Loucy (cell line): Measurements from ENCODE around the gene MVP.

ENCODE experiments used
- H2AFZ ChIP-seq: fragments of 200-600 bp; sonication (generic); 2 replicates; pipeline ENCODE4 v1.6.0; 2016; ENCODE audit warnings: antibody characterized with exemption, mild to moderate bottlenecking, low read length, moderate library complexity
- H3F3A ChIP-seq: fragments of 200-600 bp; 2 replicates; pipeline ENCODE4 v1.6.0; 2016; ENCODE audit warnings: antibody characterized with exemption, low read depth, mild to moderate bottlenecking
- H3K27me3 ChIP-seq: fragments of 200-600 bp; sonication (generic); 2 replicates; pipeline ENCODE4 v1.6.1; 2014; ENCODE audit warnings: low read length, mild to moderate bottlenecking; ENCODE audit not compliant: insufficient read depth, poor library complexity, severe bottlenecking
- H3K36me3 ChIP-seq: fragments of 200-600 bp; sonication (generic); 2 replicates; pipeline ENCODE4 v1.6.1; 2016; ENCODE audit warnings: low read length; ENCODE audit not compliant: insufficient read depth
- H3K4me1 ChIP-seq: fragments of 200-600 bp; sonication (generic); 2 replicates; pipeline ENCODE4 v1.5.1; 2014; ENCODE audit warnings: low read length, mild to moderate bottlenecking; ENCODE audit not compliant: insufficient read depth, poor library complexity, severe bottlenecking
- H3K4me2 ChIP-seq: fragments of 200-600 bp; sonication (generic); 2 replicates; pipeline ENCODE4 v1.6.0; 2014; ENCODE audit warnings: antibody characterized with exemption, low read length, low read depth, mild to moderate bottlenecking; ENCODE audit not compliant: poor library complexity, severe bottlenecking
- H3K4me3 ChIP-seq: fragments of 200-600 bp; sonication (generic); 2 replicates; pipeline ENCODE4 v1.5.1; 2014; ENCODE audit warnings: low read length, mild to moderate bottlenecking, mixed read lengths; ENCODE audit not compliant: poor library complexity, severe bottlenecking
- H3K79me2 ChIP-seq: fragments of 200-600 bp; sonication (generic); 2 replicates; pipeline ENCODE4 v1.6.1; 2014; ENCODE audit warnings: low read length; ENCODE audit not compliant: insufficient read depth
- H3K9ac ChIP-seq: fragments of 200-600 bp; sonication (generic); 2 replicates; pipeline ENCODE4 v1.6.0; 2014; ENCODE audit warnings: mild to moderate bottlenecking, low read depth, low read length, moderate library complexity; ENCODE audit not compliant: poor library complexity, severe bottlenecking
- H3K9me2 ChIP-seq: fragments of 200-600 bp; sonication (generic); replicated peaks from 2 replicates; pipeline ENCODE4 v1.6.1; 2016; ENCODE audit warnings: low read depth, low read length, mixed read lengths
- H3K9me3 ChIP-seq: fragments of 200-600 bp; sonication (generic); 2 replicates; pipeline ENCODE4 v1.6.1; 2014; ENCODE audit warnings: mild to moderate bottlenecking, antibody characterized with exemption, low read length, low read depth; ENCODE audit not compliant: insufficient read depth
- H4K20me1 ChIP-seq: fragments of 200-600 bp; sonication (generic); 2 replicates; pipeline ENCODE4 v1.6.0; 2014; ENCODE audit warnings: antibody characterized with exemption, low read length, mild to moderate bottlenecking; ENCODE audit not compliant: insufficient read depth, poor library complexity, severe bottlenecking
- EZH2phosphoT487 ChIP-seq: fragments of 200-600 bp; IDR thresholded peaks from 2 replicates; pipeline ENCODE4 v1.6.1; 2018; ENCODE audit warnings: antibody characterized with exemption, mild to moderate bottlenecking, moderate library complexity, borderline replicate concordance
- TF ChIP-seq, protein P1 (sequence below): fragments of 200-600 bp; sonication (generic); conservative IDR thresholded peaks from 2 replicates; pipeline ENCODE4 v1.5.1; 2014; ENCODE audit warnings: mild to moderate bottlenecking, antibody characterized with exemption, low read length

Gene MVP

DNA sequence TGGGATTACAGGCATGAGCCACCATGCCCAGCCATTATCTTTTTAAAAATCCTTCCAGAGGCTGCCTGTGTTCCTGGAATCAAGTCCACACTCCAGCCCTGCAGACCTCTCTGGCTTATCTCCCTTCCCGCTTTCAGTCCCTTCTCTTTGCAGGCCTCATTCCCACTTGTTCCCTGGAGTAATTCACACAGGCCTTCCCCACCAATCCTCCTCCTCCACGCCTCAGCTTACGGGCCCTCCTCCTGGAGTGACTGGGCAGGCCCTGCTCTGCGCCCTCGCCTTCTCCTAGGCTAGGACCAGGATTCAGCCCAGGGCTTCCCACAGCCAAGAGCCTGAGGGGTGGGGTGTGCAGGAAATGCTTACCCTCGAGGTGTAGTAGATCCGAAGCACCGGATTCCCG is 40.0 kb downstream of the MVP start:
- Histone ChIP-seq H3F3A (no peaks in the 10 kb centered on the region), H3K4me1 (peaks cover 13% of the 10 kb centered on the region), H3K4me2 (peak overlapping the region; percentile 97), H4K20me1 (peaks cover 6% of the 10 kb centered on the region), H3K9me3 (no peaks in the 10 kb centered on the region), H3K9ac (no peak overlapping the region), H3K79me2 (peaks cover 23% of the 10 kb centered on the region), H3K4me3 (no peak overlapping the region), H3K9me2 (no peaks in the 10 kb centered on the region), H3K27me3 (no peaks in the 10 kb centered on the region), H3K36me3 (no peaks in the 10 kb centered on the region; the same call in 1 of the 2 replicates), H2AFZ (no peak overlapping the region)
- TF ChIP-seq, protein P1, sequence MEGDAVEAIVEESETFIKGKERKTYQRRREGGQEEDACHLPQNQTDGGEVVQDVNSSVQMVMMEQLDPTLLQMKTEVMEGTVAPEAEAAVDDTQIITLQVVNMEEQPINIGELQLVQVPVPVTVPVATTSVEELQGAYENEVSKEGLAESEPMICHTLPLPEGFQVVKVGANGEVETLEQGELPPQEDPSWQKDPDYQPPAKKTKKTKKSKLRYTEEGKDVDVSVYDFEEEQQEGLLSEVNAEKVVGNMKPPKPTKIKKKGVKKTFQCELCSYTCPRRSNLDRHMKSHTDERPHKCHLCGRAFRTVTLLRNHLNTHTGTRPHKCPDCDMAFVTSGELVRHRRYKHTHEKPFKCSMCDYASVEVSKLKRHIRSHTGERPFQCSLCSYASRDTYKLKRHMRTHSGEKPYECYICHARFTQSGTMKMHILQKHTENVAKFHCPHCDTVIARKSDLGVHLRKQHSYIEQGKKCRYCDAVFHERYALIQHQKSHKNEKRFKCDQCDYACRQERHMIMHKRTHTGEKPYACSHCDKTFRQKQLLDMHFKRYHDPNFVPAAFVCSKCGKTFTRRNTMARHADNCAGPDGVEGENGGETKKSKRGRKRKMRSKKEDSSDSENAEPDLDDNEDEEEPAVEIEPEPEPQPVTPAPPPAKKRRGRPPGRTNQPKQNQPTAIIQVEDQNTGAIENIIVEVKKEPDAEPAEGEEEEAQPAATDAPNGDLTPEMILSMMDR: no peak
- no peak for TF ChIP-seq EZH2phosphoT487

DNA sequence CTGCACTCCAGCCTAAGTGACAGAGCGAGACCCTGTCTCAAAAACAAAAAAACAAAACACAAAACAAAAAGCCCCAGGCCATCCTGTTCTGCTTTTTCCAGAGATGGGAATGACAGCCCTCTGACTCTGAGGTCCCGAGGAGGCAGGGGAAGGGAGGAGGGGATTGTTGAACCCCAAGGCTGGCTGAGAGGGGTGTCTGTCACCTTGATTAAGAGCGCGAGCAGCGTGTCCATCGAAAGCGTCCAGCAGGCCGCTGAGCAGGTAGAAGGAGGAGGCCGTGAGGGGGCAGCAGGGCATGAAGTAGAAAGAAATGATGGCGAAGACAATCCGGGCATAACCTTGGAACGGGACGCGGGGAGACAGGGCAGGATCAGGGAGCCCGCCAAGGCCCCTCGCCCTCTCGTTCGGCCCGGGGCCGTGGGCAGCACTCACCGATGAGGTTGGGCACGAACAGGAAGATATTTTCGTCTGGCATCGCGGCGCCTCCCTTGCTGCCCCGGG is 42.2 kb downstream of the MVP start:
- Histone ChIP-seq H3K4me2 (peak overlapping the region; percentile 97), H3K36me3 (no peaks in the 10 kb centered on the region; the same call in 1 of the 2 replicates), H3F3A (no peaks in the 10 kb centered on the region), H3K9me3 (no peaks in the 10 kb centered on the region), H3K9me2 (no peaks in the 10 kb centered on the region), H2AFZ (peak overlapping the region; percentile 92), H3K4me1 (peaks cover 13% of the 10 kb centered on the region), H4K20me1 (peaks cover 6% of the 10 kb centered on the region), H3K79me2 (peaks cover 23% of the 10 kb centered on the region), H3K9ac (peak overlapping the region; percentile 78), H3K4me3 (peak overlapping the region; percentile 84), H3K27me3 (no peaks in the 10 kb centered on the region)
- TF ChIP-seq, protein P1: no peak
- no peak for TF ChIP-seq EZH2phosphoT487

DNA sequence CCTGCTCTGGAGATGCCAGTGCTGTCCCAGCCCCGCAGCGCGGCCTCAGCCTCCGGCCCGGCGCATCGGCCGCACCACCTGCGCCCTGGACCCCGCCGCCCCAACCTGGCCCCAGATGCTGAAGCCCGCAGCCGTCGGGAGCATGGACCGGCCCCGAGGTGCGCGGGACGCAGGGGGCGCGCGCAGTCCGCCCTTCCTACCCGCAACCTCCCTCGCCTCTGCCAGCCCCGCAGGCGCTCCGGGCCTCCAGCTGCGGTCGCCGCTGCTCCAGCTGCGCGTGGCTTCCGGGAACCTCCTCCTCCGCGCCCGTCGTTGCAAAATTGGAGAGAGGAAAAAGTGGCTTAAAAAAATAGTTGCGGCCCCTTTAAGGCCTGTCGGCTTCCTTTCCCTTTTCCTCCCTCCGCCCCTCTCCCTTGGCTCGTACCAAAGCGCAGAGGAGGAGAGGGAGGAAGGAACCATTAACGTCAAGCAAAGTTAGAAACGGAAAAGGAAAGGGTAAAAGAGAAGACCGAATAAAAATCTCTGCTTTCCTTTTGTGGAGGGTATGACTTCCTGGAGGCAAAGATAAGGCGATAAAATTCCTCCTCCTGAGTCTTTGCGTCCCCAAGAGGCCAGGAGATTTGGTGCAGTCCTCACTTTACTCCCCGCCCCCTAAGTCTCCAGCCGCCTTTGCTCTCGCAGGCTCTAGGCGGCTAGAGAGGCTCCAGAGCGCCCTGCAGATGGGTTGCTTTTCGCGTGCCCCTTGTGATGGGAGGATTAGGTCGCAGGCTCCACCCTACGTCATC is 42.8 kb downstream of the MVP start, which contains the start of gene CDIPT:
Gene CDIPT, minus strand, starts transcription at position 343 of the 785 bp plus-strand sequence. CDS start 369 bp downstream, outside the sequence.
- TF ChIP-seq, protein P1: peak; percentile 73
- no peak for TF ChIP-seq EZH2phosphoT487
- Histone ChIP-seq H3K4me3 (peak within 1 kb of the TSS; percentile 84), H3K36me3 (no peaks in the 10 kb centered on the region; the same call in 1 of the 2 replicates), H3K27me3 (no peaks in the 10 kb centered on the region), H4K20me1 (peaks cover 6% of the 10 kb centered on the region), H3K9me2 (no peaks in the 10 kb centered on the region), H3K4me1 (peaks cover 18% of the 10 kb centered on the region), H3K9me3 (no peaks in the 10 kb centered on the region), H3K4me2 (peak within 1 kb of the TSS; percentile 97), H3K9ac (peak within 1 kb of the TSS; percentile 78), H2AFZ (peak within 1 kb of the TSS; percentile 92), H3F3A (no peaks in the 10 kb centered on the region), H3K79me2 (peaks cover 23% of the 10 kb centered on the region)
